Adrenal gland (tissue), 5 donors: ENCODE measurements around the gene OR6C65.

Source experiments
- POLR2A ChIP-seq, 2 donors: fragments of 450-650 bp; IDR thresholded peaks; one replicate each; pipeline ENCODE4 v1.6.1; 2017; ENCODE audit warnings: antibody characterized with exemption in 2 of 2, mild to moderate bottlenecking in 2 of 2, moderate library complexity in 1 of 2
- TF ChIP-seq, protein P1 (sequence below), 6 experiments: fragments of 450-650 bp in 4 of 6; fragments of 200-600 bp in 2 of 6; sonication (generic) in 1 of 6; IDR thresholded peaks; 1 replicate in 5 of 6; 2 replicates in 1 of 6; pipeline versions ENCODE4 v1.5.1 to v1.8.0; 2016 to 2021; ENCODE audit warnings: antibody characterized with exemption in 6 of 6, mild to moderate bottlenecking in 2 of 6, moderate library complexity in 1 of 6
- donor health status: DM: no; HTN: no; CAD: no.

DNA sequence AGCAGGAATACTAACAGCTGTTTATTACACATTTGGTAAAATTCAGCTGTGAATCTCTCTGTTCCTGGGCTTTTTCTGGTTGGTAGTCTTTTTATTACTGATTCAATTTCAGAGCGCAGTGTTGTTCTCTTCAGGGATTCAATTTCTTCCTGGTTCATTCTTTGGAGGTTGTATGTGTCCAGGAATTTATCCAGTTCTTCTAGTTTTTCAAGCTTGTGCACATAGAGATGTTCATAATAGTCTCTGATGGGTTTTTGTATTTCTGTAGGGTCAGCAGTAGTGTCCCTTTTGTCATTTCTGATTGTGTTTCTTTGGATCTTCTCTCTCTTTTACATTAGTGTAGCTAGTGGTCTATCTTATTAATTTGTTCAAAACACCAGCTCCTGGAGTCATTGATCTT is 16.6 kb downstream of the OR6C65 start:
- TF ChIP-seq, protein P1, sequence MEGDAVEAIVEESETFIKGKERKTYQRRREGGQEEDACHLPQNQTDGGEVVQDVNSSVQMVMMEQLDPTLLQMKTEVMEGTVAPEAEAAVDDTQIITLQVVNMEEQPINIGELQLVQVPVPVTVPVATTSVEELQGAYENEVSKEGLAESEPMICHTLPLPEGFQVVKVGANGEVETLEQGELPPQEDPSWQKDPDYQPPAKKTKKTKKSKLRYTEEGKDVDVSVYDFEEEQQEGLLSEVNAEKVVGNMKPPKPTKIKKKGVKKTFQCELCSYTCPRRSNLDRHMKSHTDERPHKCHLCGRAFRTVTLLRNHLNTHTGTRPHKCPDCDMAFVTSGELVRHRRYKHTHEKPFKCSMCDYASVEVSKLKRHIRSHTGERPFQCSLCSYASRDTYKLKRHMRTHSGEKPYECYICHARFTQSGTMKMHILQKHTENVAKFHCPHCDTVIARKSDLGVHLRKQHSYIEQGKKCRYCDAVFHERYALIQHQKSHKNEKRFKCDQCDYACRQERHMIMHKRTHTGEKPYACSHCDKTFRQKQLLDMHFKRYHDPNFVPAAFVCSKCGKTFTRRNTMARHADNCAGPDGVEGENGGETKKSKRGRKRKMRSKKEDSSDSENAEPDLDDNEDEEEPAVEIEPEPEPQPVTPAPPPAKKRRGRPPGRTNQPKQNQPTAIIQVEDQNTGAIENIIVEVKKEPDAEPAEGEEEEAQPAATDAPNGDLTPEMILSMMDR (IDR thresholded peaks at IDR 0.05), result no peak
- TF ChIP-seq POLR2A (IDR thresholded peaks at IDR 0.05), result no peak
